HTR-8/SVneo (cell line): ENCODE data around the gene TLX1.

Source experiments
- DNase-seq: peaks from one replicate; pipeline ENCODE4 v3.0.0; 2011; ENCODE audit warnings: low spot score, mixed read lengths; ENCODE audit not compliant: insufficient read length
- FAIRE-seq: peaks from 2 replicates; lab custom pipeline; 2011; peaks lifted over from hg19 to GRCh38; lab: Jason Lieb, UNC

TLX1 gene

GRCh38 chr10:101110856-101111523 is 20.1 kb upstream of the TLX1 start:
- no peak for FAIRE-seq
- DNase-seq: no peak

GRCh38 chr10:101111547-101111946 is 19.6 kb upstream of the TLX1 start:
- FAIRE-seq (no peak), DNase-seq (no peak)

GRCh38 chr10:101112799-101113594 is 18.1 kb upstream of the TLX1 start:
- FAIRE-seq: no peak
- no peak for DNase-seq

GRCh38 chr10:101113890-101114403 is 17.2 kb upstream of the TLX1 start:
- FAIRE-seq (no peak), DNase-seq (no peak)

GRCh38 chr10:101114646-101115045 is 16.5 kb upstream of the TLX1 start:
- no peak for FAIRE-seq
- DNase-seq: no peak

- FAIRE-seq (no peak), DNase-seq (no peak)
These were observed 14.3 kb upstream of the TLX1 start for GRCh38 chr10:101116754-101117153.

GRCh38 chr10:101118031-101118430 is 13.1 kb upstream of the TLX1 start:
- FAIRE-seq (no peak), DNase-seq (no peak)

- no peak for FAIRE-seq
- no peak for DNase-seq
These were observed 10.6 kb upstream of the TLX1 start for GRCh38 chr10:101120520-101120883.

GRCh38 chr10:101120884-101121653 is 10.0 kb upstream of the TLX1 start:
- DNase-seq (no peak), FAIRE-seq (no peak)

- FAIRE-seq: no peak
- DNase-seq: no peak
These were observed 9.5 kb upstream of the TLX1 start for GRCh38 chr10:101121654-101122031.

GRCh38 chr10:101122270-101123084 is 8.6 kb upstream of the TLX1 start:
- no peak for FAIRE-seq
- DNase-seq: no peak

- DNase-seq: no peak
- no peak for FAIRE-seq
These were observed 7.8 kb upstream of the TLX1 start for GRCh38 chr10:101123085-101123814.

GRCh38 chr10:101123815-101124617 is 7.1 kb upstream of the TLX1 start:
- FAIRE-seq (no peak), DNase-seq (no peak)

GRCh38 chr10:101124933-101125332 is 6.2 kb upstream of the TLX1 start:
- FAIRE-seq (no peak), DNase-seq (no peak)

- DNase-seq (no peak), FAIRE-seq (no peak)
These were observed 4.1 kb upstream of the TLX1 start for GRCh38 chr10:101126684-101127628.

GRCh38 chr10:101130141-101130540 is 959 bp upstream of the TLX1 start:
- DNase-seq (no peak), FAIRE-seq (no peak)

GRCh38 chr10:101131962-101132635 is 999 bp downstream of the TLX1 start:
- FAIRE-seq: no peak
- DNase-seq: no peak
